Stimulated activated CD8-positive, alpha-beta memory T cell treated with anti-CD3 and anti-CD28 coated beads, Interleukin-12 subunit alpha, Interleukin-12 subunit beta, amount 100 ng/mL, for 1 hour (primary cell): Measurements from ENCODE around the gene PLAU.
"Not testable (repeated sequence)": the region's sequence is repeated elsewhere in the genome, so short reads cannot be mapped to it uniquely, and the experiment has no call there.

Source experiments
- DNase-seq: peaks from one replicate; pipeline ENCODE4 v3.0.0-alpha.2; 2020; ENCODE audit warnings: low read depth

PLAU gene

GRCh38 chr10:73898730-73899410 is 12.1 kb upstream of the PLAU start:
- no peak for DNase-seq

GRCh38 chr10:73899423-73899822 is 11.5 kb upstream of the PLAU start:
- no peak for DNase-seq

- DNase-seq, result no peak
Measured at GRCh38 chr10:73900064-73900463, 10.9 kb upstream of the PLAU start.

- no peak for DNase-seq
Measured at GRCh38 chr10:73901261-73901660, 9.7 kb upstream of the PLAU start.

- no peak for DNase-seq
Measured at GRCh38 chr10:73902351-73902750, 8.6 kb upstream of the PLAU start.

- no peak for DNase-seq
Measured at GRCh38 chr10:73905256-73906020, 5.5 kb upstream of the PLAU start.

GRCh38 chr10:73906524-73907447 is 4.1 kb upstream of the PLAU start:
- no peak for DNase-seq

GRCh38 chr10:73907841-73908517 is 3.0 kb upstream of the PLAU start:
- no peak for DNase-seq

- DNase-seq, result no peak
Measured at GRCh38 chr10:73908853-73909539, 1.9 kb upstream of the PLAU start.

GRCh38 chr10:73909540-73910115 is 1.3 kb upstream of the PLAU start:
- DNase-seq, result no peak

- DNase-seq, result no peak
Measured at GRCh38 chr10:73910401-73910763, 550 bp upstream of the PLAU start.

GRCh38 chr10:73911553-73912004 is 647 bp downstream of the PLAU start:
- no peak for DNase-seq

GRCh38 chr10:73914036-73914435 is 3.1 kb downstream of the PLAU start:
- DNase-seq, result no peak

- DNase-seq, result no peak
Measured at GRCh38 chr10:73915206-73915851, 4.4 kb downstream of the PLAU start.

- DNase-seq, result no peak
Measured at GRCh38 chr10:73916761-73917470, 6.0 kb downstream of the PLAU start.

- no peak for DNase-seq
Measured at GRCh38 chr10:73917566-73918305, 6.8 kb downstream of the PLAU start.

- DNase-seq, result not testable (repeated sequence)
Measured at GRCh38 chr10:73919481-73919880, 8.5 kb downstream of the PLAU start.

- no peak for DNase-seq
Measured at GRCh38 chr10:73920089-73920488, 9.2 kb downstream of the PLAU start.
